GM12874 (cell line): ENCODE data around the gene FHOD3.

Source experiments
- CTCF ChIP-seq: IDR thresholded peaks from 2 replicates; pipeline ENCODE4 v1.5.1; 2011; ENCODE audit warnings: low read depth, mild to moderate bottlenecking, control low read depth, low read length, moderate library complexity; ENCODE audit not compliant: insufficient read depth

FHOD3 gene

DNA sequence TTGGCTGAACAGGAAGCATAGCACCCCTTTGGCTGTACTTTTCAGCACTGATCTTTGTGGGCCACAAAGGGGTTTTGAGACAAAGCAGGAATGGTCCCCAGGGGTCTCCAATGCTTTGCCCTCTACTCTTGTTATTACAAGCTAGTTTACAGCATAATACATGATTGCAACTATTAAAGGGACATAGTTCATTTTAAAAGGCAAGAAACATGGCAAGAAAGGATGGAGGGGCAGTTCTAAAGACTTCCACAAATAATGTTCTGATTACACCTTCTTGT is 196.6 kb downstream of the FHOD3 start:
- no peak for TF ChIP-seq CTCF

- TF ChIP-seq CTCF: no peak
These were observed 198.5 kb downstream of the FHOD3 start for GRCh38 chr18:36496022-36496421.

- TF ChIP-seq CTCF: no peak
These were observed 202.4 kb downstream of the FHOD3 start for GRCh38 chr18:36499938-36500337.

GRCh38 chr18:36501100-36501499 is 203.6 kb downstream of the FHOD3 start:
- no peak for TF ChIP-seq CTCF

DNA sequence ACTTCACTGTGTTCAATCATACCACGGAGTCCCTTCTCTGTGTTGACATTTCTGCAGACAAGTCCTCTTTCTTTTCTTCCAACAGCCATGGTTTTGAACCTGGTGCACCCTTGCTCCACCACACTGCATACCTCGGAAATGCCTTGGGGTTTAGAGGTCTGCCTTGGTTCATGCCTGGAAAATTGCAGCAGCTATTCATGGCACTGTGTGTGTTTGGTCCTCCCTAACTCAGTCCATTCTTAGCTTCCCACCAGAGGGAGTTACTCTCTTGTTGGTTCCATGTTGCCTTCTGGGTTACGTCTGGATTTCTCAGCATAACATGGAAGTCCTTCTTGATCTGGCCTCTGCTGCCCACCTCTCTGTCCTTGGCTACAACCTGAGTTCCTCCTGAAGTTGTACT is 206.0 kb downstream of the FHOD3 start:
- TF ChIP-seq CTCF: no peak

DNA sequence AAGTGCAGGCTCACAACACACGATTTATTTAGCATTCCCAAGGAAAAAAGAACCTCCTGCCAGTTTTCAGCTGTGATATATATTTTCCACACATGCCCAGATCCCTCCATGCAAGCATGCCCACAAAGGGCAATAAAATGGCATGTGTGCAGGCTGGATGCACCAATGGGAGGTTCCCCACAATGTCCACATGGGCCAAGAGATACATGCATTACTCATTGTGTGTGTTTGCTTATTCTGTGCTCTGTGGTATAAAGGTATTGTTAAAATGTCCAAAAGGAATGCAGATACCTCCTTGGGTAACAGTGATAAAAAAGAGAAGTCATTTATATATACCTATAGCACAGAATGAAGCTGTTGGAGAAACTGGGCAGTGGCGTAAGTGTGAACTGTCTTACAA is 207.4 kb downstream of the FHOD3 start:
- no peak for TF ChIP-seq CTCF

DNA sequence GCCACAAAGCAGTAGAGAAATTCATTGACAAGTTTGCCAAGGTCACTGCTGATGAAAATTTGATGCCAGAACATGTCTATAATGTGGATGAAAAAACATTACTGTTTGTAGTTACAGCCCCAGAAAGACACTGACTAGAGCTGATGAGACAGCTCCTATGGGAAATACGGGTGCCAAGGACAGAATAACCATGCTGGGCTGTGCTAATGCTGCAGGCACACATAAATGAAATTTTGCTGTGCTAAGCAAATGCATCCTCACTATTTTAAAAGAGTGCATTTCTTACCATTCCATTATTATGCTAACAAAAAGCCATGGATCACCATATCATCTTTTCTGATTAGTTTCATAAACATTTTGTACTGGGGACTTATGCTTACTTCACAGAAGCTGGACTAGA is 208.2 kb downstream of the FHOD3 start:
- TF ChIP-seq CTCF: no peak

GRCh38 chr18:36509646-36510197 is 212.2 kb downstream of the FHOD3 start:
- TF ChIP-seq CTCF: no peak
